Osteocyte (in vitro differentiated cells): ENCODE measurements around the gene FBXL13. TPM values are rescaled to one million over a fixed set of nuclear protein-coding genes. Genes with fewer than 3 reads are reported as not detected.

Experiments
- DNase-seq: peaks from one replicate; pipeline ENCODE4 v3.0.0; 2021; ENCODE audit warnings: mixed read lengths; ENCODE audit not compliant: unreplicated experiment; ENCODE audit errors: extremely low spot score
- H3K27ac Mint-ChIP-seq: one replicate; pipeline ENCODE4 v1.8.0; 2021; ENCODE audit warnings: mild to moderate bottlenecking, mixed read lengths; ENCODE audit not compliant: unreplicated experiment
- H3K27me3 Mint-ChIP-seq: one replicate; pipeline ENCODE4 v1.8.0; 2021; ENCODE audit warnings: mixed read lengths; ENCODE audit not compliant: unreplicated experiment
- H3K36me3 Mint-ChIP-seq: one replicate; pipeline ENCODE4 v1.8.0; 2021; ENCODE audit warnings: mixed read lengths; ENCODE audit not compliant: unreplicated experiment
- H3K4me1 Mint-ChIP-seq: one replicate; pipeline ENCODE4 v1.8.0; 2021; ENCODE audit warnings: mixed read lengths; ENCODE audit not compliant: unreplicated experiment
- H3K4me3 Mint-ChIP-seq: one replicate; pipeline ENCODE4 v1.8.0; 2021; ENCODE audit warnings: mild to moderate bottlenecking, moderate library complexity, mixed read lengths; ENCODE audit not compliant: unreplicated experiment
- H3K9me3 Mint-ChIP-seq: one replicate; pipeline ENCODE4 v1.8.0; 2021; ENCODE audit warnings: mixed read lengths; ENCODE audit not compliant: unreplicated experiment
- total RNA-seq: library from RNA; stranded (reverse); gene quantifications from 2 replicates; pipeline ENCODE4 v1.2.1, GENCODE V29; 2021
- TF ChIP-seq, protein P1 (sequence below): fragments of 200-600 bp; sonication (generic); IDR thresholded peaks from 2 replicates; pipeline ENCODE4 v1.5.0; 2021; ENCODE audit warnings: antibody characterized with exemption, mild to moderate bottlenecking, moderate library complexity

FBXL13 gene
- total RNA-seq, 1 donor from 2014 or later = 0.83 TPM

DNA sequence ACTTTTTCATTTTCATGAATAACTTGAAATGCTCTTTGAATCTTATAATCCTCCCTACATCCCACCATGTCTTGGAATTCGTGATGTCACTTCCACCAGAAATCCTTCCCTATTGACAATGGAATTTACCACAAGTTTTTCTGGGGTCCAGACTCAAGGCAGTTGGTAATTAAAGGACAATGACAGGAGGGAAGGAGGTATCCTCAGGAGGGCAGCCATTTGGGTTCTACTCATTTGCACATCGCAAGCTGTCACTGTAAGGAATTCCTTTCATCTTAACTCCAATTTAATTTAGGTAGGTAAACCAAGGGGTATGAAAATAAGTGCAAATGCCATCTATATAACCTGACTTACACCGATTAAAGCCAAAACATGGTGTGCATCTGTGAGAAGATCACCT lies 139.9 kb downstream of the FBXL13 start:
- TF ChIP-seq, protein P1, sequence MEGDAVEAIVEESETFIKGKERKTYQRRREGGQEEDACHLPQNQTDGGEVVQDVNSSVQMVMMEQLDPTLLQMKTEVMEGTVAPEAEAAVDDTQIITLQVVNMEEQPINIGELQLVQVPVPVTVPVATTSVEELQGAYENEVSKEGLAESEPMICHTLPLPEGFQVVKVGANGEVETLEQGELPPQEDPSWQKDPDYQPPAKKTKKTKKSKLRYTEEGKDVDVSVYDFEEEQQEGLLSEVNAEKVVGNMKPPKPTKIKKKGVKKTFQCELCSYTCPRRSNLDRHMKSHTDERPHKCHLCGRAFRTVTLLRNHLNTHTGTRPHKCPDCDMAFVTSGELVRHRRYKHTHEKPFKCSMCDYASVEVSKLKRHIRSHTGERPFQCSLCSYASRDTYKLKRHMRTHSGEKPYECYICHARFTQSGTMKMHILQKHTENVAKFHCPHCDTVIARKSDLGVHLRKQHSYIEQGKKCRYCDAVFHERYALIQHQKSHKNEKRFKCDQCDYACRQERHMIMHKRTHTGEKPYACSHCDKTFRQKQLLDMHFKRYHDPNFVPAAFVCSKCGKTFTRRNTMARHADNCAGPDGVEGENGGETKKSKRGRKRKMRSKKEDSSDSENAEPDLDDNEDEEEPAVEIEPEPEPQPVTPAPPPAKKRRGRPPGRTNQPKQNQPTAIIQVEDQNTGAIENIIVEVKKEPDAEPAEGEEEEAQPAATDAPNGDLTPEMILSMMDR = no peak
- peaks cover 4% of the 10 kb centered on the region for H3K4me1 Mint-ChIP-seq
- H3K27me3 Mint-ChIP-seq = no peaks in the 10 kb centered on the region
- no peaks in the 10 kb centered on the region for H3K9me3 Mint-ChIP-seq
- no peak overlapping the region for H3K4me3 Mint-ChIP-seq
- no peak overlapping the region for H3K27ac Mint-ChIP-seq
- no peak for DNase-seq
- H3K36me3 Mint-ChIP-seq = no peaks in the 10 kb centered on the region

DNA sequence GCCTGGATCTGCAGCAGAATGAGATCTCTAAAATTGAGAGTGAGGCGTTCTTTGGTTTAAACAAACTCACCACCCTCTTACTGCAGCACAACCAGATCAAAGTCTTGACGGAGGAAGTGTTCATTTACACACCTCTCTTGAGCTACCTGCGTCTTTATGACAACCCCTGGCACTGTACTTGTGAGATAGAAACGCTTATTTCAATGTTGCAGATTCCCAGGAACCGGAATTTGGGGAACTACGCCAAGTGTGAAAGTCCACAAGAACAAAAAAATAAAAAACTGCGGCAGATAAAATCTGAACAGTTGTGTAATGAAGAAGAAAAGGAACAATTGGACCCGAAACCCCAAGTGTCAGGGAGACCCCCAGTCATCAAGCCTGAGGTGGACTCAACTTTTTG lies 140.4 kb downstream of the FBXL13 start:
- H3K9me3 Mint-ChIP-seq = no peaks in the 10 kb centered on the region
- no peak overlapping the region for H3K4me3 Mint-ChIP-seq
- peaks cover 4% of the 10 kb centered on the region for H3K4me1 Mint-ChIP-seq
- no peaks in the 10 kb centered on the region for H3K36me3 Mint-ChIP-seq
- no peaks in the 10 kb centered on the region for H3K27me3 Mint-ChIP-seq
- no peak for DNase-seq
- H3K27ac Mint-ChIP-seq = no peak overlapping the region
- TF ChIP-seq, protein P1 = no peak

DNA sequence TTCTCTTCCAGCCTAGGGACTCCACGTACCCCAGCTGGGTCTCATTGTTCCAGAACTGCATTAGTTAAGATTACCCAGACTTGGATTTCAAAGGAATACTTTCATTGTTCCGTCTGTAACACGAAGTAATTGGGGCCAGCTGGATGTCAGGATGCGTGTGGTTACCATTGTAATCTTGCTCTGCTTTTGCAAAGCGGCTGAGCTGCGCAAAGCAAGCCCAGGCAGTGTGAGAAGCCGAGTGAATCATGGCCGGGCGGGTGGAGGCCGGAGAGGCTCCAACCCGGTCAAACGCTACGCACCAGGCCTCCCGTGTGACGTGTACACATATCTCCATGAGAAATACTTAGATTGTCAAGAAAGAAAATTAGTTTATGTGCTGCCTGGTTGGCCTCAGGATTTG lies 140.8 kb downstream of the FBXL13 start:
- Mint-ChIP-seq H3K4me3 (no peak overlapping the region), H3K4me1 (peaks cover 4% of the 10 kb centered on the region), H3K27ac (no peak overlapping the region), H3K27me3 (no peaks in the 10 kb centered on the region), H3K36me3 (no peaks in the 10 kb centered on the region), H3K9me3 (no peaks in the 10 kb centered on the region)
- TF ChIP-seq, protein P1 = no peak
- DNase-seq = no peak

DNA sequence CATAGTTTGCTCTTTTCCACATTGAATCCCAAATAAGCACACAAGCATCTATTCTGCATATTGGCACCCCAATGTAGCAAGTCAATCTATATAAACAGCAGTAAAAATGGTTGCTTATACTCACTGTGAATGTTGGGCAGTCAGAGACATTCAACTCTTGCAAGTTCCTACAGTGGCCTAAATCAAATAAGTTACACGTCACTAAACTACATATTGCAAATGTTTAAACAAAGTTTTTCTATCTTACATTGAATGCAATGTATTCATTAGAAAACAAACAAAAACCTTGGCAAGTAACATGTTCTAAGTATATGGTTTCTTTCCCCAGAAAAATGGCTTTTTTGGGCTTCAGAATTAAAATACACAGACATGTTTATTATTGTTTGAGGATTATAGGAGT lies 142.8 kb downstream of the FBXL13 start:
- Mint-ChIP-seq H3K4me3 (no peak overlapping the region), H3K36me3 (no peaks in the 10 kb centered on the region), H3K27me3 (no peaks in the 10 kb centered on the region), H3K9me3 (no peaks in the 10 kb centered on the region), H3K27ac (no peak overlapping the region), H3K4me1 (peaks cover 9% of the 10 kb centered on the region)
- TF ChIP-seq, protein P1 = no peak
- DNase-seq = no peak

DNA sequence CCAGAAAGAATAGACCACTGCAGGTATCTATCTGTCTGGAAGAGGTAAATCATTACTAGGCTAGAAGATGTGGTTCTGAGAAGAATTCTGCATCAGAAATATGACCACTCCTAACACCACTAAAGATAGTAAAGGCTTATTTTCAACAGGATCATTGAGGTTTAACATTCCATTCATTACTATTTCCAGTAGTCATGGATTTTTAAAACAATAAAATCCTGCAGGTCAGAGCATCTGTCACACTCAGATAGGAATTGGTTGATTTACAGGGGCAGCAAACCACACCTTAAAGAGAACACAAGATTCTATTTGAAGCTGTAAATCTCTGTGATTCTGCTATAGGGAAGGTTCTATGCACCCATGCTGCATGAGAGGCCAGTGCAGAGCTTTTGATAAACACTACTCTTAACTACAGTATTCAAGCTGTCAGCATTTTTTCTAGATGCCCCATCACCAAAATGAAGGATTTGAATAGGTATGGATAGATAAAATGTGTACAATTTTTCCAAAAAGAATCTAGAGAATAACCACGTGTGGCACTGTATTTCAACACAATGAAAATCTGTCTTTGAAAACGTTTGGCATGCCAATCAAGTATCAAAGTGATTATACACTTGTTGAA lies 147.2 kb downstream of the FBXL13 start:
- H3K4me3 Mint-ChIP-seq = no peak overlapping the region
- H3K36me3 Mint-ChIP-seq = no peaks in the 10 kb centered on the region
- peaks cover 17% of the 10 kb centered on the region for H3K4me1 Mint-ChIP-seq
- no peaks in the 10 kb centered on the region for H3K27me3 Mint-ChIP-seq
- DNase-seq = no peak
- TF ChIP-seq, protein P1 = no peak
- H3K27ac Mint-ChIP-seq = no peak overlapping the region
- H3K9me3 Mint-ChIP-seq = no peaks in the 10 kb centered on the region
